HG03060 (cell line): ENCODE measurements around the gene NPEPPS.
"Not testable (repeated sequence)": the region's sequence is repeated elsewhere in the genome, so short reads cannot be mapped to it uniquely, and the experiment has no call there.

Experiments
- ATAC-seq: cut with Tn5 transposase; IDR thresholded peaks from one replicate; pipeline ENCODE4 v1.9.1; 2021; ENCODE audit warnings: low read depth, moderate number of reproducible peaks; ENCODE audit not compliant: unreplicated experiment

Gene NPEPPS

GRCh38 chr17:47530557-47531232, at the start of gene NPEPPS:
Gene NPEPPS, plus strand, starts transcription at chr17:47531108. Its CDS starts 193 bp downstream, at chr17:47531301.
- ATAC-seq, result peak; percentile 24

DNA sequence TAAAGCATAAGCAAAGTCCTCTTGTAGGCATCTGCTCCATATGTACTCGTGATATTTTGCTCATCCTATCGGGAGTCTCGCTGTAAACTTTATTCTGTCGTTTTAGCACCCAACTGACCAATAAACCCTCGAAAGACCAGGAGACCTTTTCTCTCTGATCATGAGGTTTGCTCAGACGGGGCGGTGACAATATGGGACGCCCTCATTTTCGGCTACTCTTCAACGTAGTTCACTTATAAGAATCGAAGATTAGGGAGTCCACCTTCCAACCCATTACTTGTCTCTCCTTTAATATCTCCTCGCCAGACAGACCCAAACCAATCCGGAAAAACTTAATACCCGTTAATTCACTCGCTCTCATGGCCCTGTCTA, 39.1 kb upstream of the NPEPPS start:
- not testable (repeated sequence) for ATAC-seq

- ATAC-seq, result not testable (repeated sequence)
These were observed 31.8 kb upstream of the NPEPPS start for GRCh38 chr17:47499074-47499473.

DNA sequence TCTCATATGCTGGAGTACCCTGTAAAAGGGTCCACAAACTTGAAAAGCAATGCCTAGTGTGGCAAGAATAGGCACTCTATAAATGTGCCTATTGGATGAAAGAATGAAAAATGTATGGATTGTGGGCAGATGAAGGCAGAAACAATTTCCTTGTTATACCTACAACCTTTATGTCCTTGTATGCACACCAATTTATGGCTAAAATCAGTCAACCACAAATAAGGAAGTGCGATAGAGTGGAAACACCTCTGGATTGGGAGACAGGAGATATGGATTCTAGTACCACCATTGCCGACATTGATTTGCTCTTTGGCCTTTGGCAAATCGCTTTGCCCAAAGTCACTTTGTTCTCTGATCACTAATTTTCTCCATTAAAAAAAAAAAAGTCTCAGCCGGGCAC, 31.4 kb upstream of the NPEPPS start:
- ATAC-seq, result not testable (repeated sequence)

- not testable (repeated sequence) for ATAC-seq
These were observed 30.3 kb upstream of the NPEPPS start for GRCh38 chr17:47500620-47501019.

GRCh38 chr17:47502122-47502731, 28.7 kb upstream of the NPEPPS start:
- not testable (repeated sequence) for ATAC-seq

DNA sequence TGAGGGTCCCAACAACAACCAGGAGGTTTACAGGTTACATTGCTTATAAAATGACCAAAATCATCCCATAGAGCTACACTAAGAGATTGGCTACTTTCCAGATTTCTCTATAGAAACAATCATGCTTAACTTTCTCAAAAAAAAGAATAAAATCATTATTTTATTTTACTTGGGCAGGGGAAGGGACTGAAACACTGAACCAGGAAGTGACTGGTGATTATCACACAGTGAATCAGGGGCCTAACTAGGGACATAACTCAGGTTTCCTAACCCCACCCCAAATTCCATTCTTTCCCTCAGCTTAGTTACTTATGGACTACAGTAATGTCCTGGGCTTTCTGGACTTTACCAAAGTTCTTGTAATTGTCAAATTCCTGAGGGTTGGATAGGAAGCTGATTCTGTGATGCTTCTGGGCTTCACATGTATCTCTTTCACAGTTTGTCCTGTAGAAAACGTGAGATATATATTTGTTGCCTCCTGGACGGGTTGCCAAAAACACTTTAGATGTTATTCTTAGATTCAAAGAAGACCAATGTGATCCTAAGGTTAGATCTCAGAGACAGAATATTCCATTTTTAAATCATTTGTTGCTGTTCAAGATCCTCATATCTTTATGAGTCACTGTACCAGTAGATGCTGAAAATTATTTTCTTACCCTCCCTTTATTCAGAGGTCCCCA, 28.0 kb upstream of the NPEPPS start:
- ATAC-seq, result not testable (repeated sequence)

DNA sequence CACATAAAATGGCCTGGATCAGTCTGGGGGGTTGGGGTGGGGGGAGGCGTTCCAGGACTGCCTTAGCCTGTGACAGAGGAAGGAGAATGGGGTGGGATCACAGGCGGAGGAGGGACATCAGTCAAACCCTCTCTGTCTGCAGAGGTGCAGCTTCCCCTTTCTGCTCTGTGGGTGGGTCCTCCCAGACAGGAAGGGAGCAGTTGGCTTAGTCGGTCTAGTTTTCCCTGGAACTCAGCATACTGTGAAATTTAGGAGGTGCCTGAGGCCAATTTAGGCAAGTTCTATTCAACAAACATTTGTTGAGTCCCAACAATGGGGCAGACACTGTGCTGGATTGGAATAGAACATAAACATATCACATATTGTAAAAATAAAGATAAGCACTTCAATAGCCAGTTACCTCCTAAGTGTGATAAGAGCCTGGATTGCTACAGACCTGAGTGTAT, 19.2 kb upstream of the NPEPPS start:
- ATAC-seq, result not testable (repeated sequence)

DNA sequence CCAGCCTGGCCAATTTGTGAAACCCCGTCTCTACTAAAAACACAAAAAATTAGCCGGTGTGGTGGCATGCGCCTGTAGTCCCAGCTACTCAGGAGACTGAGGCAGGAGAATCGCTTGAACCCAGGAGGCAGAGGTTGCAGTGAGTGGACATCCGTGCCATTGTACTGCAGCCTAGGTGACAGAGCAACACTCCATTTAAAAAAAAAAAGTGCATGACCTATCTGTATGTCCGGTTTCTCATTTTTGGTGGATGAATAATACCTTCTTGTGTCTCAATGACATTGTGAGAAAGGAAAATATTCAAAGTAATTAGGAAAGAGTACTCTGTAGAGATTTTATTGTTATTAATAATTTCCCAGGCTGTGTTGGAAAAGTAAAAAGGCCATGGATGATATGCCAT, 17.6 kb upstream of the NPEPPS start:
- not testable (repeated sequence) for ATAC-seq

GRCh38 chr17:47518880-47519279, 12.0 kb upstream of the NPEPPS start:
- not testable (repeated sequence) for ATAC-seq

DNA sequence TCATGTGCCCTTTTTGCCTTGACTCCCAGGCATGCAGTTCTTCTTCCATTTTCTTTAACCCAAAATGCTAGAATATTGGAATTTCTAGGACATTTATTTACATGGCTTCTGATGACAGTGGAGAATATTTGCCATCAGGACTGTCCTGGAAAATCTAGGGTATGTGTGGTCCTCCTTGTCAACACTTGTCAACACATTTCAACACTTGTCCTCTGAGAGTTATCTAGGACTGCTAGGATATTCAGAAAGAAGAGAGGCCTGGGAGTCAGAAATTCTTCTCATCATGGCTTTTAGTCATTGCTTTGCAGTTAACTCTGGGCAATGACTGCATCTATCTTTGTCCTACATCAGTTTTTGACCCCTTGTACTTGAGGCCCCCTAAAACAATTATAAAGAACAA, 11.5 kb upstream of the NPEPPS start:
- ATAC-seq, result not testable (repeated sequence)

DNA sequence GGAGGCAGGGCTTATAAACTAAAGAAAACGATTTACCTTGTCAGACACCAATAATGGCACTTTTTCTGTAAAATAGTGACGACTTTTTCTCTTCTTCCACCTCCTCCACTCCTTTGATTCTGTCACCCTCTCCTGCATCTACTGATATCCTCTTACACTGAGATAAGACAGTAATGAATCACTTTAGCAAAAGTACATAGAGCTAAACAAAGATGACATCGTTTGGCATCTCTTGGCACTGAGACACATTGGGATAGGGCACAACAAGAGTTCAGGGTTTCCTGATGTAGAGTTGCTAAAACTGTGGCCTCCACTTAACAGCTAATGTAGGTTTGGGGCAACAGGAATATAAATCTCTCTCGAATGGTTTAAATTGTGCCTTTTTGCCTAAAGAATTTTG, 10.6 kb upstream of the NPEPPS start:
- not testable (repeated sequence) for ATAC-seq

DNA sequence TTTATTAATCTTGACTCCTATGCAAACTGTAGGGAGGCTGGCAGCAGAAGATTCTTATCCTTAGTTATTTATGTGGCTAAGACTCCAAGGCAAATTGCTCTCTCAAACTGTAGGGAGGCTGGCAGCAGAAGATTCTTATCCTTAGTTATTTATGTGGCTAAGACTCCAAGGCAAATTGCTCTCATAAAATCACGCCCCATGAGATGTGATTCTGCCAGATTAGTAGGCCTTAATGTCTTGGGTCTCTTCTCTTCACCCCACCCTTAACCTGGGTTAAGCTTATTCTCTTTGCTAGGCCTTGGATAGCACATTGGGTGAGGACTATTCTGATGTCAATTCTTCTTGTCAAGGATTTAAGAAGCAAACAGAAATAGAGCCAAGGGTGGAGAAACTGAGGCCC, 9.5 kb upstream of the NPEPPS start:
- not testable (repeated sequence) for ATAC-seq

GRCh38 chr17:47522341-47522740, 8.6 kb upstream of the NPEPPS start:
- not testable (repeated sequence) for ATAC-seq

GRCh38 chr17:47531233-47531820, 419 bp downstream of the NPEPPS start:
- peak; percentile 19 for ATAC-seq

GRCh38 chr17:47539085-47539484, 8.2 kb downstream of the NPEPPS start:
- ATAC-seq, result not testable (repeated sequence)

DNA sequence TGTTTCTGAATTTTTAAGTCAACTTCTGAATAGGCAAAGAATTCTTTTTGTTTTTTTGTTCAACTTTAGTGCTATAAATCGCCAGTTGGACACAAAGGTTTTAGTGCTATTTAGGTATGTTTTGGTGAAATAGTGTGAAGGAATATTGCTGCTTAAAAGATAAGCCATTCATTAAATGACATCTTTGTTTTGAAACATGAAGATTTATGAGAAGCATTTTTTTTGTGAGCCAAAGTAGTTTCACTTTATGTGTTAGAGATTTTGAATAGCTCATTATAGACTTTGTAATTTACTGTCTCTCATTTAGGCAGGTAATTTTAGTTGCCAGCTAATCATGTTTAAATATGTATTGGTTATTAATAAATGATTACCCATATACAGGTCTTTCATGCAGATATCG, 10.8 kb downstream of the NPEPPS start:
- ATAC-seq, result not testable (repeated sequence)

DNA sequence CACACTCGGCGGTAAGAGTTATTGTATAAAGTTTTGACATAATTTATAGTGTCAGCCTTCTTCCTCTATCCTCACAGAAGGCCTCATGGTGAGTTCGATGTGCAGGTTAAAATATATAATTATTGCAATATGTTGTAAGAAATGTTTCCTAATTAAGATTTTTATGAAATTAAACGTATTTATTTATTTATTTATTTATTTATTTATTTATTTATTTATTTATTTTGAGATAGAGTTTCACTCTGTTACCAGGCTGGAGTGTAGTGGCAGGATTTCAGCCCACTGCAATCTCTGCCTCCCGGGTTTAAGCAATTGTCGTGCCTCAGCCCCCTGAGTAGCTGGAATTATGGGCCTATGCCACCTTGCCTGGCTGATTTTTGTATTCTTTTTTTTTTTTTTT, 13.4 kb downstream of the NPEPPS start:
- not testable (repeated sequence) for ATAC-seq

GRCh38 chr17:47554733-47555132, 23.8 kb downstream of the NPEPPS start:
- not testable (repeated sequence) for ATAC-seq

DNA sequence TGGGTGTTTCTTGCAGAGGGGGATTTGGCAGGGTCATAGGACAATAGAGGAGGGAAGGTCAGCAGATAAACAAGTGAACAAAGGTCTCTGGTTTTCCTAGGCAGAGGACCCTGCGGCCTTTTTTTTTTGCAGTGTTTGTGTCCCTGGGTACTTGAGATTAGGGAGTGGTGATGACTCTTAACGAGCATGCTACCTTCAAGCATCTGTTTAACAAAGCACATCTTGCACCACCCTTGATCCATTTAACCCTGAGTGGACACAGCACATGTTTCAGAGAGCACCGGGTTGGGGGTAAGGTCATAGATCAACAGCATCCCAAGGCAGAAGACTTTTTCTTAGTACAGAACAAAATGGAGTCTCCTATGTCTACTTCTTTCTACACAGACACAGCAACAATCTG, 25.2 kb downstream of the NPEPPS start:
- not testable (repeated sequence) for ATAC-seq

DNA sequence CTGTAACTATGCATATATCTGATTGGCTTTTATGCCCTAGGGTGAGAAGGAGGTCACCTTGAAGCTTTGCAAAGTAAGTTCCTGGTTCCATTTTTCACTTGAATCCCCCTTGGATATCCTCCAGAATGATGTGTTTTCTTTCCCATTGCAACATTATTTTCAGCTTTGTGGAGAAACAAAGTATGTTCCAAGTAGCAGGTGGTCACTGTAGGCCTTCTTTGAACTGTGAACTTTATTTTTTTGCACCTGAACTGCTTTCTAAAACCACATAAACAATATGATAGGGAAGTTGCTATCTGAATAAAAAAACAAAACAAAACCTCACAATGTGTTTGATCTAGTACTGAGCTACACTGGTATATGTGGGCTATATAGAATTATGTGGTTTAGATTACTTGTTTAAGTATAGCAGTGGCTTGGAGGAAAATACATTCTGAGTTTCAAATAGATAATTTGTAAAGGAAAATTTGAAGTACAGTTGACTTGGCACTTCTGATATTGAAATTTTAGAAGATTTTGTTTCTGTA, 29.7 kb downstream of the NPEPPS start:
- ATAC-seq, result not testable (repeated sequence)
